CD4-positive, alpha-beta T cell treated with Interleukin-6 at 100 ng/mL for 8 hours (primary cell): ENCODE data around the gene KCNAB1.

Experiments used
- DNase-seq: peaks from one replicate; pipeline ENCODE4 v3.0.0-alpha.2; 2020; ENCODE audit warnings: mixed read lengths, low spot score

The KCNAB1 gene

DNA sequence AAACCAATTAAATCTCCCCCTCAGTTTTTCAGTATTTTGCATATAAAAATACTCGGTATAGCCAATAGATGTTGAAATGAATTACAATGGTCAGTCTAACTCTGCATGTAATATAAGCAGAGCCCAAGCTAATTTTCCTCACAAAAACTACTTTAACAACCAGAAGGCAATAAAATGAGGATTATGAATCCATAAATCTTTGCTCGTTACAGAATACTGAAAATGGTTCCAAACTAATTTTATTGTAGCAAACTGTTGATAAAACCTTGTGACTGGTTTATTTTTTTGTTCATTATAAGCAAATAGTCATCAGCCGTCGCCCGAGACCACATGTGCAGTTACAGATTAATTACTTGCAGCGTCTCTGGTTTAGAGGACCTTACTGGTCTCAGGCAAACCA, 251.3 kb downstream of the KCNAB1 start:
- no peak for DNase-seq

DNA sequence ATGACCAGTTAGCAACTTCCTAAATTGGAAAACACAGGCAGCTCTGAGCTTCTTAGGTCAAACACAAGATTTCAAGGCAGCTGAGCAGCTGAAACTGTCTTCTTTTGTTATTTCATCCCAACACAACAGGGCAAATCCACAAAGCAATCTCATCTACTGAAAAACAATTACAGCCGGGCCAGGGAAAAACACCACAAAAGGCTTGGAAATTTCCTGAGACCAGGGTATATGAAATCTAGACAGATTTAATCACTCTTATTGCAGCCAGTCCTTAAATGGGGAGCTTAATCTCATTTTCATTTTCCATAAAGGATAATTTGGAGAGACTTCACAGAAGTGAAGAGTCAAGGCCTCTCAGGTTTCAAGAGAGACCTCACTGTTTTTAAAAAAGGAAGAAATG, 252.7 kb downstream of the KCNAB1 start:
- DNase-seq: no peak

- no peak for DNase-seq
Measured at GRCh38 chr3:156373654-156374053, 253.3 kb downstream of the KCNAB1 start.

GRCh38 chr3:156376199-156376598, 255.8 kb downstream of the KCNAB1 start:
- no peak for DNase-seq

- no peak for DNase-seq
Measured at GRCh38 chr3:156377266-156377665, 256.9 kb downstream of the KCNAB1 start.

GRCh38 chr3:156377718-156378117, 257.3 kb downstream of the KCNAB1 start:
- no peak for DNase-seq

- DNase-seq: no peak
Measured at GRCh38 chr3:156378871-156379270, 258.5 kb downstream of the KCNAB1 start.

GRCh38 chr3:156379327-156379726, 258.9 kb downstream of the KCNAB1 start:
- DNase-seq: no peak

DNA sequence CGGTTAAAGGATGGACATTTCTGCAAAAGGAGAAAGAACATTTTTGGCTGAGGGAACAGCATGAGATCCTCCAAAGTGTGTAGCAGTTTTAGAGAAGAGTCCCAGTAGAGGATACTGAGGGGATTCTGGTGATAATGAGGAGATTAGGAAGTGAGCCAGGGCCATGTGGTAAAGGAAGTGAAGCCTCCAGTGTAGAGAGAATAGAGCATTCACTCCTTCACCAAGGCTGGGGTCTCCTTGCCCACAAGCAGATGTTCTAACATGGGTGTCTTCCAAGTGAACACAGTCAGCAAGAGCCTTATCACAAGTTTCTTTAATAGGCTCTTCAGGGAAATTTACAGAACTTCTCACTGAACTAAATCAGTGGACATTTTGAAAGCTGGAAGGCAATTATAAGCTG, 260.9 kb downstream of the KCNAB1 start:
- DNase-seq: no peak

DNA sequence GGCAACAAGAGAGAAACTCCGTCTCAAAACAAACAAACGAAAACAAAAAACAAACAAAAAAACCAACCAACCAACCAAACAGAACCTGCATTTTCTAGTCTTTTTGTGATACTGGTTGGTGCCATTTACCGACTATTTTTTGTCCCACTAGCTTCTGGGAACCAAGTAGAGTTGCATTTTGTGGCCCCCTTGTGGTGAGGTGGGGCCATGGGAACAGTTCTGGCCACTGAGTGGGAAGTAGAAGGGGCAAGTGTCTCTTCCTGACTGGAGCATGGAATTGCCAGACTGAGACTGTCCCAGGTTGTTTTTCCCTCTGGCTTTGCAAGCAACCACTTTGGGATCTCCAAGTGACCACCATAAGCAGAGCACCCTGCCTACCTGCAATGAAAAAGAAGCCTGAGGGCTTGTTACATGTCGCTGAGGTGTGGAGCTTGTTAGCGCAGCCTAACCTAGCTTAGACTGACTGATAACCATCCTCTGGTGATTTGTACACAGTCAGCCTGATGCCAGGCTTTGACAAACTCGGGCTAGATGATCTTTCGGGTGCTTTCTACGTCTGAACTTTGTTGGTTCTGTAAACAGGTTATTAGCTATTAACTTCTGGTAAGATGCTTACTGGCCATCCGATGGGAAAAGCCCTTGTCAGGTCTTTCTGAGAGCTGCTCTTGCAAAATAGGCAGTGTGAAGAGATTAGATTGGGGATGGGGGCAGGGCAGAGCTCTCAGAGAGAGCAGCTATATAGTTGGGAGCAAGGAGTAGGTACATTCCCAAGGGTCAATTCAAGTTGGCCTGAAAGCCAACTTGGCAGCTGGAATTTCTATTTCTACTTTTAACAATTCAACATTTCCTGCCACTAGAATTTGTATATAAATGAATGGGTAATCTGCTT, 262.3 kb downstream of the KCNAB1 start:
- DNase-seq: no peak

GRCh38 chr3:156383441-156384025, 263.2 kb downstream of the KCNAB1 start:
- DNase-seq: no peak

DNA sequence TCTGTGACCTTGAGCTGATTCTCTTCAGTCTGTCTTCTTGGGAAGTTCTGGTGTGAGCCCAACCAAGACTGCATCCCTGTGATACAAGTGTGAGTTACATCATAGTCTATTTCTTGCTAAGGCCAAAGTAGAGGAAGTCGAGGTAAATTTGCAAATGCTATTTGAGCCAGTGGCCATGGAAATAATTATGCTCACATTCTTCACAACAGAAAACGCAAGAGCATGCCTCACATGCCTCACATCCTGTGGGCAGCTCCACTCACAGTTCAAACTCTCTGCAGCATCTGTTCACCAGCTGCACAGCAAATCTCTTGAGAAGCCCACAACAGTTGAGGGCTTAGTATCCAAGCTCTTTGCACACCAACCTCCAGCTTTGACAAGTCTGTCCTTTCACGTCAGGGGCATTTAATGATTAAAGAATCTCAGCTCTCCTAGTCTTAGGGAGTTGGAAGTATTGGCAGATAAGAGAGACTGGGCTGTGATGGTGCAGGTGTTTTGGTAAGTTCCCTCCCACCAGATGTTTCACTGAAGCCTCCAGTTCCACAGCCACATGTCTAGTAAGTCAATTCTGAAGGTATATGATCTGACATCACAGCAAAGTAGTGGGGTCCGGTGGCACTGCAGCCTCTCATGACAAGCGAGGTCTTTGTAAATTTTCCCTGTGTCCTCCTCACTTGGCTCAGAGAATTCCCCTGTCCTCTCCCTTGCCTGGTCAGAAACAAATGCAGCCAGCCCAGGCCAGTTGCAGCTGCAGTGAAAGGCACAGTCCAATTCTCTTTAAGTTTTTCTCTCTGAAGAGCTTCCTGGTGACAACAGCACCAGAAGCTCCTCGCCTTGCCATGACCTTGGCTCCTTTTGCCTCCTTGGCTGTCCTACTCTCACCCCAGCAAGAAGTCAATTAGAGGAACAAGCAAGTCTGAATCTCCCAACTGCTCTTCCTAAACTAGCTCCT, 268.4 kb downstream of the KCNAB1 start:
- DNase-seq: no peak

GRCh38 chr3:156389449-156389950, 269.1 kb downstream of the KCNAB1 start:
- DNase-seq: no peak

DNA sequence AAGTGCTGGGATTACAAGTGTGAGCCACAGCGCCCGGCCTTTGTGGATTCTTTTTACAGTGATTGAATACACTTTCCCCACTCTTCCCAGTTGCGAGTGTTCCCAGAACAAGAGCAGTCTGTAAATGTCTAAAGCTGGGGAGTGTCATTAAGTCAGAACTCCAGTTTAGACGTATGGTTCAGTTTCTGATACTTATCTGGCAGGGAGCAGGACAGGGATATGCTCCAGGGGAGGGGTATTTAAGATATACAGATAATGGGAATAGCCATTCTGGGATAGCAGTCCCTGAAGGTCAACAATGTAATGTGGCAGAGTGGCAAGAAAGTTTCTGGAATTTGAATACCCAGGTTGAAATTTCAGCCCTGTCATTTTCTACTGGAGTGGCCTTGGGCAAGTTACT, 270.5 kb downstream of the KCNAB1 start:
- no peak for DNase-seq

DNA sequence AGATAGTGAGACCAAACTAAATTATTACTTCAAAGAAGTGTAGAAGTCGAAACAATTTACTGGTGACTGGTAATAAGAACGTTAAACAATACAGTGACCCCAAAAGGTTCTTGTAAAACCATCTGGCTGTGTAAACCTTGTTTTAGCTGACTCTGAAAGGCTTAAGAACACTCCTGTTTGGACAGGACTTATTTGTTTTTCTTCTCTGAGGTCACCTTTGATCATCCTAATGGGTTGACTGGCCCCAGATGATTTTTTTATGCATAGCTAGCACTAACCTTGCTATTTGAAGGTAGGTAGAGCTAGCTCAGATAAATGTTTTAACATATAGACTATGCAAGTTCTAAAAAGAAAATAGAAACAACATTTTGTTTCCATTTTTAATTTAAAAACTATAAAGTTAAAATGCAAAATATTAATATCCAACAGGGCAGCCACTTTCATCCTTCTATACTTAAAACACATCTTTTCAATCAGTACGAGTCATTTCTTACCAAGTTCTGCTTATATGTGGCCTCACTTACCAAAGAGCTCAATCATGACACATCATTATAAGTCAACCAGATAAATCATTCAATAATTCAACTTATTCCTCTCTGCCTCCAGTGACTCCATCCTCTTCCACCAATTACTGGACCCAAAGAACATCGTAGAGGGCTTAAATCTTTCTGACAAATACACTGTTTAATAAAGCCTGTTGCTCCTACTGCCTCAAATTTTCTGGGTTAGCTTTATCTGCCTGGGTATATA, 275.8 kb downstream of the KCNAB1 start:
- DNase-seq: no peak

- no peak for DNase-seq
Measured at GRCh38 chr3:156396851-156397250, 276.5 kb downstream of the KCNAB1 start.

DNA sequence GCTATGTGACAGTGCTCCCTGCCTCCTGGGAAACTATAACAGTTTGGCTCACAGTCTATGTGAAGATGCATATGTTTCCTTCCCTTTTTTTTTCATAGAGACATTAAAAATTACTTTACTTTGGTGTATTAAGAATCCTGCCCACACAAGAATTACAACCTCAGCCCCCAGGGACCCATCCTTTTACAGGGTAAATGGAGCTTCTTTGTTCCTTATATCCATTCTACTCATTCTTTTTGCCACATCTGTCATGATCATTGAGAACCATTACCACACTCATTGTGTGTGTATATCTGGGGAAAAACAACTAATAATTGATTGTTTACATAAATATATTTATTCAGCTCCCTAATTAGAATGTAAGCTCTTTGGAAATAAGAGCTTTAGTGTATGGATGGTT, 277.2 kb downstream of the KCNAB1 start:
- DNase-seq: no peak

DNA sequence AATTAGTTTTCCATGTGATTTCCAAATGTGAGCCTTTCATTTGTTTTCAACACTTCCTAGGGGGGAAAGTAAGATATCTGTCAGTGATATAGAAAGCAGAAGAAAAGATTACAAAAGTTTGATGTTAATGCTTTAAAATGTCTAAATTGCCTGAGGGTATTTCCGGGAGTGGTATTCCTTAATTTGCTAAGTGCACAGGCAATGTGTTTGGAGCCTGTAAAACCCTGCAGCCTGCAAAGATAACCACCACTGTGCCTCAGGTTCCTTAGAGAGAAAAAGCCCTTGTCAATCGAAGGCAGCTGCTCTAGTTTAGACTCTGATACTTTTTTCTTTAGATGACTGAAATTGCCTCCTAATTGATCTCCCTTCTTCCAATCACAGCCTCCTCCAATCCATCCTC, 279.7 kb downstream of the KCNAB1 start:
- no peak for DNase-seq

- DNase-seq: no peak
Measured at GRCh38 chr3:156400735-156401134, 280.4 kb downstream of the KCNAB1 start.

GRCh38 chr3:156404217-156404616, 283.8 kb downstream of the KCNAB1 start:
- DNase-seq: no peak

DNA sequence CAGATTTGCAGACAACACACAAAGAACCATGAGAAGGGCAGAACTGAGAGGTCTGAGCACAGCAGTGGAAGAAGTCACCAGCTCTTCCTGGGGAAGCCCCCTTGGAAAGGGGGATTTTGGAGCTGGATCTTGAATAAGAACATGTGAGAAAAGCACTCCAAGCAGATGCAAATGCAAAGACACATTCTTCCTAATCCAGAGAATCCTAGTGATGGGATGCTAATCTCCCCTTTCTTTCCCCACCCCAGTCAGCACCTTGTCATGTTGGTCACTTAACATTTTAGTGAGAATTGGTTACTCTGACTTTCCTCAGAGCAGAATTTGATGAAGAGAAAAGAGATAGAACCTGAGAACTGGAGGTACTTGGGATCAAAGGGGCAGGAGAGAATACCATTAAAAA, 286.0 kb downstream of the KCNAB1 start:
- DNase-seq: no peak
